Endothelial cell of umbilical vein (primary cell): ENCODE measurements around the gene PRAF2. TPM values are rescaled to one million over a fixed set of nuclear protein-coding genes. Genes with fewer than 3 reads are reported as not detected.

Experiments used
- BruUV-seq: library from RNA; stranded (reverse); fragments of 400-500 nt; replicated peaks from 2 replicates; lab custom pipeline; 2021; lab: Mats Ljungman, UMichigan
- CTCF ChIA-PET: fragments of 300-600, 350-600 bp; sonication (Branson Sonifier 250); formaldehyde crosslinking; loops from one replicate; lab custom pipeline; 2021; ENCODE audit warnings: antibody characterized with exemption, inconsistent platforms; lab: Charles Lee
- POLR2A ChIA-PET: fragments of 300-600, 350-600 bp; sonication (Branson Sonifier 250); formaldehyde crosslinking; loops from one replicate; lab custom pipeline; 2021; ENCODE audit warnings: antibody characterized with exemption, inconsistent platforms; lab: Charles Lee
- DNase-seq: peaks from one replicate; pipeline ENCODE4 v3.0.0-alpha.2; 2011; ENCODE audit warnings: low read depth, low spot score
- FAIRE-seq: peaks from 2 replicates; lab custom pipeline; 2011; peaks lifted over from hg19 to GRCh38; lab: Jason Lieb, UNC
- H2AFZ ChIP-seq: 2 replicates; pipeline ENCODE4 v1.6.0; 2012; ENCODE audit warnings: low read depth, low read length, control low read depth, inconsistent platforms
- H3K27ac ChIP-seq: 2 replicates; pipeline ENCODE4 v1.5.1; 2011; ENCODE audit warnings: low read depth, mild to moderate bottlenecking, control low read depth, low read length, moderate library complexity; ENCODE audit not compliant: insufficient read depth
- H3K27me3 ChIP-seq, 2 experiments: 2 replicates each; pipeline versions ENCODE4 v1.6.0 to v1.6.1; 2011; ENCODE audit warnings: low read length in 2 of 2, mixed read lengths in 1 of 2; ENCODE audit not compliant: control insufficient read depth in 2 of 2, insufficient read depth in 2 of 2
- H3K36me3 ChIP-seq, 2 experiments: 2 replicates in 1 of 2; 3 replicates in 1 of 2; pipeline ENCODE4 v1.5.1; 2011; ENCODE audit warnings: low read length in 2 of 2, mild to moderate bottlenecking in 1 of 2, moderate library complexity in 1 of 2; ENCODE audit not compliant: control insufficient read depth in 2 of 2, insufficient read depth in 2 of 2; ENCODE audit errors: extremely low read depth in 1 of 2
- H3K4me1 ChIP-seq: 3 replicates; pipeline ENCODE4 v1.5.1; 2011; ENCODE audit warnings: mild to moderate bottlenecking, low read length; ENCODE audit not compliant: control insufficient read depth, insufficient read depth; ENCODE audit errors: extremely low read depth
- H3K4me2 ChIP-seq: 2 replicates; pipeline ENCODE4 v1.6.1; 2011; ENCODE audit warnings: low read length, control low read depth, mixed read lengths; ENCODE audit not compliant: insufficient read depth
- H3K4me3 ChIP-seq, 3 experiments: fragments of 200-600 bp in 1 of 3; sonication (generic), shearing (Covaris generic) in 1 of 3; replicated peaks in 1 of 3; 2 replicates each; pipeline ENCODE4 v1.5.1; 2011 to 2016; ENCODE audit warnings: control low read depth in 3 of 3, low read length in 3 of 3, mild to moderate bottlenecking in 2 of 3, inconsistent platforms in 1 of 3, low read depth in 1 of 3, moderate library complexity in 1 of 3; ENCODE audit not compliant: insufficient read depth in 1 of 3
- H3K79me2 ChIP-seq: 2 replicates; pipeline ENCODE4 v1.6.0; 2012; ENCODE audit warnings: low read length, inconsistent platforms; ENCODE audit not compliant: control insufficient read depth, insufficient read depth
- H3K9ac ChIP-seq: replicated peaks from 2 replicates; pipeline ENCODE3; 2011; ENCODE audit warnings: low read length, control low read depth; ENCODE audit not compliant: insufficient read depth; ENCODE audit errors: extremely low read depth
- H3K9me1 ChIP-seq: replicated peaks from 3 replicates; pipeline ENCODE4 v1.6.0; 2011; ENCODE audit warnings: mild to moderate bottlenecking, low read length; ENCODE audit not compliant: control insufficient read depth, insufficient read depth; ENCODE audit errors: extremely low read depth
- H3K9me3 ChIP-seq: replicated peaks from 2 replicates; pipeline ENCODE4 v1.5.1; 2012; ENCODE audit warnings: low read length, inconsistent platforms; ENCODE audit not compliant: control insufficient read depth, insufficient read depth
- H4K20me1 ChIP-seq: replicated peaks from 2 replicates; pipeline ENCODE3; 2011; ENCODE audit warnings: mild to moderate bottlenecking, low read length; ENCODE audit not compliant: control insufficient read depth, insufficient read depth; ENCODE audit errors: extremely low read depth
- EZH2 ChIP-seq: IDR thresholded peaks from 2 replicates; pipeline ENCODE4 v1.6.1; 2012; ENCODE audit warnings: borderline replicate concordance, low read depth, mild to moderate bottlenecking, moderate library complexity, low read length, inconsistent platforms; ENCODE audit not compliant: severe bottlenecking
- FOS ChIP-seq: IDR thresholded peaks from 2 replicates; pipeline ENCODE4 v1.6.1; 2011; ENCODE audit warnings: mild to moderate bottlenecking, low read length, moderate library complexity, borderline replicate concordance; ENCODE audit not compliant: insufficient read depth
- GATA2 ChIP-seq: IDR thresholded peaks from 2 replicates; pipeline ENCODE4 v1.7.0; 2011; ENCODE audit warnings: low read depth, mild to moderate bottlenecking, moderate library complexity, mixed read lengths, low read length; ENCODE audit not compliant: insufficient read length, insufficient read depth
- JUN ChIP-seq: IDR thresholded peaks from 2 replicates; pipeline ENCODE4 v1.6.1; 2011; ENCODE audit warnings: borderline replicate concordance, low read depth; ENCODE audit not compliant: insufficient read length, insufficient read depth
- MYC ChIP-seq: IDR thresholded peaks from one replicate; pipeline ENCODE4 v1.6.1; 2011; ENCODE audit warnings: mild to moderate bottlenecking, low read depth, low read length
- POLR2A ChIP-seq: IDR thresholded peaks from 2 replicates; pipeline ENCODE4 v1.6.1; 2012; ENCODE audit warnings: low read depth, mild to moderate bottlenecking, control low read depth, low read length
- POLR2AphosphoS5 ChIP-seq: IDR thresholded peaks from 2 replicates; pipeline ENCODE4 v1.6.1; 2012; ENCODE audit warnings: low read depth, mild to moderate bottlenecking, control low read depth, low read length, moderate library complexity; ENCODE audit not compliant: insufficient read depth
- dilution Hi-C: fragments of 300-500 bp; cut with MboI; formaldehyde crosslinking; loops from one replicate; pipeline ENCODE4 v1.15.0; 2019; ENCODE audit warnings: low sequenced_read_pairs; ENCODE audit not compliant: extremely low pct_ligation_motif_present
- intact Hi-C: fragments of 100-400 bp; cut with micrococcal nuclease; formaldehyde crosslinking; loops from one replicate; pipeline ENCODE4 v1.10.0; 2022
- polyA plus RNA-seq, 4 experiments: library from polyadenylated mRNA; depleted of rRNA in 3 of 4; stranded (reverse) in 3 of 4; unstranded in 1 of 4; fragments of >200 nt; gene quantifications; 2 replicates each; pipeline versions ENCODE4 v1.2.1 to v1.2.3, GENCODE V29; 2011 to 2012; ENCODE audit warnings: missing spikeins in 1 of 4
- total RNA-seq: library from RNA; stranded (reverse); gene quantifications from 2 replicates; pipeline ENCODE4 v1.2.3, GENCODE V29; 2021
- TF ChIP-seq, protein P1 (sequence below): IDR thresholded peaks from 2 replicates; pipeline ENCODE4 v1.6.1; 2011; ENCODE audit not compliant: insufficient read depth, insufficient read length
- TF ChIP-seq, protein P2 (sequence below), 2 donors: IDR thresholded peaks; 1 replicate in 1 of 2; 2 replicates in 1 of 2; pipeline ENCODE4 v1.5.1; 2011; ENCODE audit warnings: low read length in 2 of 2, mild to moderate bottlenecking in 2 of 2, moderate library complexity in 2 of 2, control low read depth in 1 of 2, inconsistent platforms in 1 of 2, low read depth in 1 of 2; ENCODE audit not compliant: insufficient read depth in 1 of 2; ENCODE audit errors: extremely low read depth in 1 of 2

PRAF2 gene
- total and polyA plus RNA-seq, 2 donors (not counting 3 experiments of a cell fraction or from before 2014, with no cell fraction given) = 36.2 to 41.6 TPM

DNA sequence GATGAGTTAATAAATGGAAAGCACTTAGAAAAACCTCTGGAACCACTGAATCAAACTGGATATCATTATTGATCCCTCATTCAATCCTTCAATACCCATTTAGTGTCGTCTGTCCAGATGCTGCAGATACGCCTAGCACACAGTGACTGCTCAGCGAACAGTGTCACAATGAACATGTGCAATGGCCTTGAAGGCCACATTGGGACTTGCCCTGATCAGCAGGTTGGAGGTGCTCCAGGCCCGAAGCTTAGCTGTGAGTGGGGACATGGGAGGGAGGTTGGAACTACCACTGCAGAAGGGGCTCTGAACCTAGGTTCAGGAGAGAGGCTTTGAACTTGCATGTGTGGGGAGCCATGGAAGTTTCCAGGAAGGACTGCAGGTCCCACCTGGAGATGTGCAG lies 32.5 kb upstream of the PRAF2 start:
- H3K27ac ChIP-seq = no peak overlapping the region
- TF ChIP-seq FOS (no peak), POLR2AphosphoS5 (no peak), MYC (no peak), GATA2 (no peak), POLR2A (no peak), JUN (no peak), EZH2 (no peak)
- TF ChIP-seq, protein P1, sequence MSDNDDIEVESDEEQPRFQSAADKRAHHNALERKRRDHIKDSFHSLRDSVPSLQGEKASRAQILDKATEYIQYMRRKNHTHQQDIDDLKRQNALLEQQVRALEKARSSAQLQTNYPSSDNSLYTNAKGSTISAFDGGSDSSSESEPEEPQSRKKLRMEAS = no peak
- TF ChIP-seq, protein P2, sequence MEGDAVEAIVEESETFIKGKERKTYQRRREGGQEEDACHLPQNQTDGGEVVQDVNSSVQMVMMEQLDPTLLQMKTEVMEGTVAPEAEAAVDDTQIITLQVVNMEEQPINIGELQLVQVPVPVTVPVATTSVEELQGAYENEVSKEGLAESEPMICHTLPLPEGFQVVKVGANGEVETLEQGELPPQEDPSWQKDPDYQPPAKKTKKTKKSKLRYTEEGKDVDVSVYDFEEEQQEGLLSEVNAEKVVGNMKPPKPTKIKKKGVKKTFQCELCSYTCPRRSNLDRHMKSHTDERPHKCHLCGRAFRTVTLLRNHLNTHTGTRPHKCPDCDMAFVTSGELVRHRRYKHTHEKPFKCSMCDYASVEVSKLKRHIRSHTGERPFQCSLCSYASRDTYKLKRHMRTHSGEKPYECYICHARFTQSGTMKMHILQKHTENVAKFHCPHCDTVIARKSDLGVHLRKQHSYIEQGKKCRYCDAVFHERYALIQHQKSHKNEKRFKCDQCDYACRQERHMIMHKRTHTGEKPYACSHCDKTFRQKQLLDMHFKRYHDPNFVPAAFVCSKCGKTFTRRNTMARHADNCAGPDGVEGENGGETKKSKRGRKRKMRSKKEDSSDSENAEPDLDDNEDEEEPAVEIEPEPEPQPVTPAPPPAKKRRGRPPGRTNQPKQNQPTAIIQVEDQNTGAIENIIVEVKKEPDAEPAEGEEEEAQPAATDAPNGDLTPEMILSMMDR (IDR thresholded peaks at IDR 0.05; ENCODE audit: extremely low read depth in 1 of 2, insufficient read depth in 1 of 2, low read depth in 1 of 2, low read length in 2 of 2) = no peak
- no peak overlapping the region for H3K9ac ChIP-seq
- H2AFZ ChIP-seq = no peak overlapping the region
- no peaks in the 10 kb centered on the region for H3K9me1 ChIP-seq
- no peaks in the 10 kb centered on the region for H3K4me1 ChIP-seq
- no peaks in the 10 kb centered on the region for H3K9me3 ChIP-seq
- dilution Hi-C loops = no loop called here
- H3K36me3 ChIP-seq = peaks cover 0 to 2% of the 10 kb centered on the region in 2 experiments
- DNase-seq (no peak), FAIRE-seq (no peak)
- POLR2A ChIA-PET = no interaction called here
- H4K20me1 ChIP-seq = no peaks in the 10 kb centered on the region
- H3K27me3 ChIP-seq = no peaks in the 10 kb centered on the region
- CTCF ChIA-PET = interaction anchor here (0.7 to 1.6 kb wide), 7 partner anchors 27 to 458 kb away, joined by 3 to 8 read pairs (median 3); partner anchors contain the start of genes TFE3 and WDR45
- no TSS peak for BruUV-seq
- H3K4me3 ChIP-seq = no peak overlapping the region
- no peaks in the 10 kb centered on the region for H3K79me2 ChIP-seq
- intact Hi-C loops = no loop called here
- H3K4me2 ChIP-seq = no peak overlapping the region
